Heart left ventricle (tissue), 16 donors: ENCODE data around the gene AGER. TPM values are rescaled to one million over a fixed set of nuclear protein-coding genes. Genes with fewer than 3 reads are reported as not detected.

ENCODE experiments used
- ATAC-seq, 4 donors: fragments of 200-7000 bp; cut with Tn5 transposase; one replicate each; pipeline ENCODE4 v1.9.1; 2020 to 2022; ENCODE audit warnings: moderate library complexity in 4 of 4, mild to moderate bottlenecking in 3 of 4, moderate number of reproducible peaks in 1 of 4
- DNase-seq, 5 donors: peaks; one replicate each; pipeline ENCODE4 v3.0.0-alpha.2; 2020
- H3K27ac ChIP-seq, 12 donors: fragments of 200-600 bp; sonication (generic) in 4 of 12; one replicate each; pipeline versions ENCODE4 v1.5.0 to v1.8.0; 2016 to 2022; ENCODE audit warnings: mild to moderate bottlenecking in 2 of 12
- H3K27me3 ChIP-seq, 9 donors: fragments of 200-600 bp; sonication (generic) in 2 of 9; one replicate each; pipeline versions ENCODE4 v1.5.1 to v1.8.0; 2016 to 2022; ENCODE audit warnings: mild to moderate bottlenecking in 3 of 9
- H3K36me3 ChIP-seq, 9 donors: fragments of 200-600 bp; sonication (generic) in 2 of 9; one replicate each; pipeline versions ENCODE4 v1.5.0 to v1.8.0; 2018 to 2022; ENCODE audit warnings: mild to moderate bottlenecking in 2 of 9
- H3K4me1 ChIP-seq, 12 donors: fragments of 200-600 bp; sonication (generic) in 4 of 12; one replicate each; pipeline versions ENCODE4 v1.5.0 to v1.8.0; 2016 to 2022; ENCODE audit warnings: mild to moderate bottlenecking in 3 of 12
- H3K4me3 ChIP-seq, 12 donors: fragments of 200-600 bp; sonication (generic) in 4 of 12; one replicate each; pipeline versions ENCODE4 v1.5.0 to v1.8.0; 2017 to 2022; ENCODE audit warnings: mild to moderate bottlenecking in 9 of 12, moderate library complexity in 4 of 12
- H3K9me3 ChIP-seq, 12 donors: fragments of 200-600 bp; sonication (generic) in 4 of 12; one replicate each; pipeline versions ENCODE4 v1.5.0 to v1.8.0; 2016 to 2022; ENCODE audit warnings: mild to moderate bottlenecking in 1 of 12
- CTCF ChIP-seq, 12 donors: fragments of 200-600 bp; sonication (generic) in 4 of 12; IDR thresholded peaks; one replicate each; pipeline versions ENCODE4 v1.5.0 to v1.8.0; 2018 to 2022; ENCODE audit warnings: antibody characterized with exemption in 12 of 12, mild to moderate bottlenecking in 5 of 12
- POLR2A ChIP-seq, 2 donors: fragments of 450-650 bp; IDR thresholded peaks; one replicate each; pipeline ENCODE4 v1.6.1; 2017; ENCODE audit warnings: antibody characterized with exemption in 2 of 2, mild to moderate bottlenecking in 2 of 2, moderate library complexity in 2 of 2
- WGBS, 4 donors: extraction: QIAGEN DNeasy Blood & Tissue Kit in 2 of 4; methylation state at CpG; one replicate each; pipeline versions ENCODE4 v1.1.5 to v1.1.7; 2013 to 2018; 5-methylcytosine and 5-hydroxymethylcytosine counted together
- intact Hi-C, 10 donors: fragments of 100-400 bp; cut with DNase I; formaldehyde crosslinking; loops; one replicate each; pipeline versions ENCODE4 v1.11.1 to v1.14.2; 2022
- polyA plus RNA-seq, 2 donors: library from polyadenylated mRNA; stranded (reverse); fragments of 200-250 nt; gene quantifications; one replicate each; pipeline ENCODE4 v1.2.3, GENCODE V29; 2013
- total RNA-seq, 9 donors: library from RNA; depleted of rRNA in 2 of 9; stranded (reverse); fragments of >200 nt in 2 of 9; fragmentation: NEBNext Ultra II Directional in 3 of 9; extraction: Animal tissue kit (Norgen Biotek cat#: 25700) in 3 of 9; gene quantifications; one replicate each; pipeline versions ENCODE4 v1.1.0 to v1.2.4, GENCODE V29; 2016 to 2023
- donor health status: ischemic (EF 13 %, LVEDD 7.1; RV severe dilation, severe dysfunction).
- donor health status: healthy with polysubstance abuse.
- donor health status: DM: no; HTN: yes; CAD: no.
- donor health status: DM: no; HTN: no; CAD: no.
- donor health status: ischemic (EF 25% LVEDD 6.9; RV normal size, moderate dysfunction).
- donor health status: ischemic (EF 25% LVEDD 5.7; RV mildly dilated, moderate dysfunction).
- donor health status: healthy.
- donor health status: DM: yes; HTN: yes; CAD: no.
- donor health status: ischemic (EF 35%, LVEDD 5.7; RV mildly dilated, moderate dysfunction).
- donor health status: nonischemic (EF 11% LVEDD 7.7; RV severe dilation, severe dysfunction).
- donor health status: DM: yes; HTN: yes; CAD: no.
- donor health status: PGD.
- donor health status: ischemic (EF 29% LVEDD 5.4; RV normal size, mild dysfunction).
- donor health status: nonischemic (EF 23%, LVEDD 6.1; RV moderate dilation, normal function).

Gene AGER
- total and polyA plus RNA-seq, 11 donors = 0.69 to 5.7 (median 1.7) TPM; not detected in 1

- DNase-seq = no peak
- intact Hi-C loops = loop anchor here in 2 of 10 donors (10.0 kb wide), 2 partner anchors 72 to 112 kb away; no protein-coding TSS in a partner anchor
- H3K36me3 ChIP-seq = peaks cover 0 to 59% (median 45%) of the 10 kb centered on the region in 9 donors
Measured at GRCh38 chr6:32156891-32157290, 27.2 kb downstream of the AGER start.

GRCh38 chr6:32154514-32155161, 29.4 kb downstream of the AGER start:
- 6 to 9% (median 7%) methylated on average over 21 to 34 of the region's 34 CpGs for WGBS, 4 donors
- peak; percentile 59 to 70 (median 67) for ATAC-seq
- Histone ChIP-seq H3K27me3 (peaks cover 0 to 29% (median 0%) of the 10 kb centered on the region in 9 donors), H3K4me3 (peak overlapping the region; percentile 47 to 91 (median 78)), H3K36me3 (peaks cover 0 to 41% (median 31%) of the 10 kb centered on the region in 9 donors), H3K27ac (peak overlapping the region; percentile 66 to 96 (median 91)), H3K9me3 (no peaks in the 10 kb centered on the region), H3K4me1 (peaks cover 6 to 41% (median 21%) of the 10 kb centered on the region in 12 donors)
- intact Hi-C loops = loop anchor here in 8 of 10 donors (1.0 to 10.0 kb wide), 12 partner anchors 22 to 110 kb away; partner anchors contain the start of genes AGPAT1 (in 2 of the 8) and ATF6B (in 2 of the 8)
- TF ChIP-seq POLR2A (IDR thresholded peaks at IDR 0.05) = no peak
- TF ChIP-seq CTCF (IDR thresholded peaks at IDR 0.05) = peak; percentile 24 to 65 (median 47)
- DNase-seq = peak; percentile 60 to 78 (median 67)

More at GRCh38 chr6:32156891-32157290, 27.2 kb downstream of the AGER start:
- Histone ChIP-seq H3K4me3 (no peak overlapping the region), H3K27ac (no peak overlapping the region), H3K4me1 (peaks cover 6 to 34% (median 20%) of the 10 kb centered on the region in 12 donors), H3K9me3 (no peaks in the 10 kb centered on the region), H3K27me3 (peaks cover 0 to 14% (median 0%) of the 10 kb centered on the region in 9 donors)
- TF ChIP-seq CTCF (IDR thresholded peaks at IDR 0.05) = no peak
- no peak for TF ChIP-seq POLR2A (IDR thresholded peaks at IDR 0.05)
- WGBS, 4 donors = 92 to 93% (median 92%) methylated on average over 9 of the region's 9 CpGs
- ATAC-seq = no peak

GRCh38 chr6:32153564-32154513, 30.2 kb downstream of the AGER start, which contains the start of gene PPT2:
Gene PPT2 (plus strand): TSS chr6:32154141. CDS start chr6:32154595, 454 bp downstream.
- H3K27me3 ChIP-seq = peaks cover 0 to 37% (median 4%) of the 10 kb centered on the region in 9 donors
- WGBS, 4 donors = 1 to 2% (median 1%) methylated on average over 49 to 52 of the region's 52 CpGs
- intact Hi-C loops = loop anchor here in 8 of 10 donors (1.0 to 10.0 kb wide), 13 partner anchors 22 to 109 kb away; partner anchors contain the start of genes AGPAT1 (in 2 of the 8), ATF6B (in 2 of the 8) and FKBPL (in 1 of the 8)

More at GRCh38 chr6:32153564-32154513, 30.2 kb downstream of the AGER start, which contains the start of gene PPT2:
- peak in 5 of 12 donors; percentile 3 to 46 (median 18) for TF ChIP-seq CTCF (IDR thresholded peaks at IDR 0.05)
- TF ChIP-seq POLR2A (IDR thresholded peaks at IDR 0.05) = no peak
- Histone ChIP-seq H3K4me1 (peaks cover 6 to 41% (median 21%) of the 10 kb centered on the region in 12 donors), H3K36me3 (peaks cover 0 to 36% (median 29%) of the 10 kb centered on the region in 9 donors), H3K27ac (peak within 1 kb of the TSS; percentile 66 to 96 (median 91)), H3K4me3 (peak within 1 kb of the TSS; percentile 47 to 91 (median 78)), H3K9me3 (no peaks in the 10 kb centered on the region)
- DNase-seq (peak; percentile 92 to 96 (median 94)), ATAC-seq (peak; percentile 89 to 94 (median 92))
